ENCODE results near the gene PNPLA6. TPM values are rescaled to one million over a fixed set of nuclear protein-coding genes. Genes with fewer than 3 reads are reported as not detected.

The PNPLA6 gene
- total RNA-seq, 2 experiments from 2014 or later = 117 to 126 TPM

DNA sequence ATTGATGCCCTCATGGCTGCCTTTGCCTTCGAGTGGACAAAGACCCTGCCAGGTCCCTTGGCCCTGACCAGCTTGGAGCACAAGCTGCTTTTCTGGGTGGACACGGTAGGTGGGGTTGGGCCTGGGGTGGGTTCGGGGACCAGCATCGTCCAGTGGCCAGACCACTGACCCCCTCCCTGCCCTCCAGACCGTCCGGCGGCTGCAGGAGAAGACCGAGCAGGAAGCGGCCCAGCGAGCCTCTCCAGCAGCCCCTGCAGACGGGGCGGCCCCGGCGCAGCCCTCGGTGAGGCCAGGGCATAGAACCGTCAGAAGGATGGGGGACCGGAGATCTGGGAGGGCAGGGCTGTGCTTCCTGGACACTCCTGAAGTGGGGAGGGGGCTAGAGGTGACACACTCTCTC lies 70.8 kb downstream of the PNPLA6 start:
- Mint-ChIP-seq H3K27me3 (peaks cover 3% of the 10 kb centered on the region), H3K4me3 (no peak overlapping the region), H3K36me3 (ENCODE audit: low read depth) (no peaks in the 10 kb centered on the region), H3K27ac (no peak overlapping the region), H3K4me1 (peaks cover 12% of the 10 kb centered on the region), H3K9me3 (no peaks in the 10 kb centered on the region)
- ChIA-PET POLR2A (no interaction called here), CTCF (interaction anchor here (1.1 to 1.3 kb wide), 2 partner anchors 19 to 23 kb away, joined by 3 to 4 read pairs; partner anchors contain the start of genes PET100 and XAB2)
- DNase-seq = no peak

DNA sequence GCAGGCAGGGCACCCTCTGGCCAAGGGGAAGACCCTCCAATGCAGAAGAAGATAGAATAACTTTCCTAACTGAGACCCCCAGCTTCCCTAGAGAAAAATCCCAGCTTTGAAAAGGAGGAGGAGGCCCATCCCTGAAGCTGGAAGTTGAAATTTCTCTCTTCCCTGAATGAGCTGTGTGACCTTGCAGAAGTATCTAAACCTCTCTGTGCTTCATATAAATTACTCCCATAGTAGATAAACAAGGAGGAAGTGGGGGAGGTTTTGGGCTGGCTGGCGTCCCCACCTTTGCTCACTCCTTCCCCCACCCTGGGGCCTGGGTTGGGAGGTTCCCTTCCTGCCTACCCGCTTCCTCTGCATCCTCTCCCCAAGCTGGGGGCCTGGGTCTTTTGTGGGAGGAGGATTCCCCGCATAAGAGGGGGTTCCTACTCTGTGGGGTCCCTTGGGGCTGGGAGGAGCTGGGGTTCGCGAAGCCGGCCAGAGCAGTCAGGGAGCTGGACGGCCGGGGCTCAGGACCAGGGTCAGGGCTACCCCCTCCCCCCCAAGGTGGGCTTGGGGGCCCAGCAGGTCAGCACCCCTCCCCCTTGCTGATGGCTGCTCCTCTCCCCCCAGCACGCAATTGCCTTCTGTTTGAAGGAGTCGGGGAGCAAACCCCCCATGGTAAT lies 71.8 kb downstream of the PNPLA6 start:
- Mint-ChIP-seq H3K27me3 (peaks cover under 1% of the 10 kb centered on the region), H3K9me3 (no peaks in the 10 kb centered on the region), H3K36me3 (ENCODE audit: low read depth) (no peaks in the 10 kb centered on the region), H3K4me3 (no peak overlapping the region), H3K27ac (no peak overlapping the region), H3K4me1 (peaks cover 12% of the 10 kb centered on the region)
- ChIA-PET CTCF (interaction anchor here (0.6 to 1.0 kb wide), 2 partner anchors 17 to 104 kb away, joined by 3 to 4 read pairs; no protein-coding TSS in a partner anchor), POLR2A (no interaction called here)
- no peak for DNase-seq

DNA sequence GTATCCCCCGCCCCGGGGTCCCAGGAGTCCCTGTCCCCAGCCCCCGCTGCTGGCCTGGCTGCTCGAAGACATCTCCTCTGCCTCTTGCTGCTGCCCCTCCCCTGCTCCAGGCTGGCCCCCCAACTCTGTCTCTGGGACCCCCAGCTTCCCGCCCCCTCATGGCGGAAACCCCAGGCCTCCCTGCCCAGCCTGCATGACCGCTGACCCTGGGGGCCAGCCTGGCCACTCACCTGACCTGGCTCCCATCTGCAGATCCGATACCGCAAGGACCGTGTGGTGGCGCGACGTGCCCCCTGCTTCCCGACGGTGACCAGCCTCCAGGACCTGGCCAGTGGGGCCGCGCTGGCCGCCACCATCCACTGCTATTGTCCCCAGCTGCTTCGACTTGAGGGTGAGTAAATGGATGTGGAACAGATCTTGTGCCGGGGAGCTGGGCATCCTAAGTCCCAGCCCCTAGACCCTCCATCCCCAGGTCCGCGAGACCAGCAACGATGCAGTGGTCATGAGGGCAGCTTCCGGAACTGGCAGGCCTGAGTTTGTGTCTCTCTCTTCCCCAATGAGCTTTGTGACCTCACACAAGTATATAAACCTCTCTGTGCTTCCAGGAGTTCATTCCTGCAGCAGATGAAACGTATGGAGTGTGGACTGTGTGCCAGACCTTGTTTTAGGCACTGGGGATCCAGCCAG lies 72.5 kb downstream of the PNPLA6 start:
- Mint-ChIP-seq H3K4me1 (peaks cover 12% of the 10 kb centered on the region), H3K9me3 (no peaks in the 10 kb centered on the region), H3K36me3 (ENCODE audit: low read depth) (no peaks in the 10 kb centered on the region), H3K4me3 (no peak overlapping the region), H3K27me3 (no peaks in the 10 kb centered on the region), H3K27ac (no peak overlapping the region)
- CTCF ChIA-PET = interaction anchor here (1.0 to 1.2 kb wide), 2 partner anchors 16 to 73 kb away, joined by 3 to 5 read pairs; partner anchors contain the start of gene TRAPPC5
- POLR2A ChIA-PET = no interaction called here
- DNase-seq = no peak

DNA sequence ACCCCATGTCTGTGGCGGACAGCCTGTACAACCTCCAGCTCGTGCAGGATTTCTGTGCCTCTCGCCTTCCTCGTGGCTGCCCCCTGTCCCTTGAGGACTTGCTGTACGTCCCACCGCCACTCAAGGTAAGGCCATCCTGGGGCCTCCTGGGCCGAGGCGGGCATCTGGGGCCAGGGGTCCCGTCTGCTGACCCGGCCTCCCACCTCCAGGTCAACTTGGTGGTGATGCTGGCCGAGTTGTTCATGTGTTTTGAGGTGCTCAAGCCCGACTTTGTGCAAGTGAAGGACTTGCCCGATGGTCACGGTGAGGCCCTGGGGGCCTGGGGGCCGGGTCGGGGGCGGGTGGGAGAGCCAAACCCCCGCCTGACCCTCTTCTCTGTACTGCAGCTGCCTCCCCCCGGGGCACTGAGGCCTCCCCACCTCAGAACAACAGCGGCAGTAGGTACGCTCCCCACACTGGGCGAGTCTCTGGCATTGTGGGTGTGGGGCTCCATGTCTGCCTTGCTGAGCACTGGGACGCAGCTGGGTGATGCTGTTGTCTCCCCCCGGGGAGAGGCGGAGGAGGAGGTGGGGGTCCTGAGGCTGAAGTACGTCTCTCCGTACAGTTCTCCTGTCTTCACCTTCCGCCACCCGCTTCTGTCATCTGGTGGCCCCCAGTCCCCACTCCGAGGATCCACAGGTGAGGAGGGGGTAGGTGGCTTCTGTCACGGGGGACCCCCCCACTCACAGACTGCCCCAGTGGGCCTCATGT lies 75.1 kb downstream of the PNPLA6 start:
- no peak overlapping the region for H3K4me3 Mint-ChIP-seq

More for the DNA sequence above, 75.1 kb downstream of the PNPLA6 start:
- POLR2A ChIA-PET = no interaction called here
- DNase-seq = no peak
- CTCF ChIA-PET = no interaction called here
- Mint-ChIP-seq H3K27ac (no peak overlapping the region), H3K9me3 (no peaks in the 10 kb centered on the region), H3K36me3 (ENCODE audit: low read depth) (no peaks in the 10 kb centered on the region), H3K27me3 (no peaks in the 10 kb centered on the region), H3K4me1 (peaks cover 11% of the 10 kb centered on the region)

Other genes starting within 250 kb of the PNPLA6 start
- 1 to 10 TPM; 2.0 to 2.5 TPM for gene INSR, start 241.3 kb upstream of the PNPLA6 start, total RNA-seq
- gene ARHGEF18, start 186.8 kb upstream of the PNPLA6 start, total RNA-seq = 10 to 100 TPM; 78.3 to 88.2 TPM
- under 1 TPM; 0.46 to 0.67 TPM for gene PEX11G, start 46.7 kb upstream of the PNPLA6 start, total RNA-seq
- gene ZNF358, start 19.6 kb upstream of the PNPLA6 start, total RNA-seq = 1 to 10 TPM; 6.5 to 6.7 TPM
- 10 to 100 TPM; 13.2 to 14.8 TPM for gene MCOLN1, start 13.1 kb upstream of the PNPLA6 start, total RNA-seq
- under 1 TPM; 0.21 to 0.57 TPM for gene CAMSAP3, start 60.1 kb downstream of the PNPLA6 start, total RNA-seq
- gene XAB2, start 93.8 kb downstream of the PNPLA6 start, total RNA-seq = 10 to 100 TPM; 46.0 to 50.0 TPM
- 100 to 1,000 TPM; 108 to 169 TPM for gene PET100, start 94.1 kb downstream of the PNPLA6 start, total RNA-seq
- 1 to 10 TPM in 1 of 2 experiments, under 1 TPM in 1; 0.82 to 1.2 TPM for gene PCP2, start 98.0 kb downstream of the PNPLA6 start, total RNA-seq
- gene STXBP2, start 101.4 kb downstream of the PNPLA6 start, total RNA-seq = 100 to 1,000 TPM; 131 to 158 TPM
- gene RETN, start 133.3 kb downstream of the PNPLA6 start, total RNA-seq = not detected
- gene MCEMP1, start 141.4 kb downstream of the PNPLA6 start, total RNA-seq = not detected
- 100 to 1,000 TPM; 105 to 106 TPM for gene TRAPPC5, start 145.1 kb downstream of the PNPLA6 start, total RNA-seq
- under 1 TPM; 0.23 to 0.30 TPM for gene FCER2, start 166.4 kb downstream of the PNPLA6 start, total RNA-seq
- not detected for gene CLEC4G, start 196.4 kb downstream of the PNPLA6 start, total RNA-seq
- not detected for gene CD209, start 211.8 kb downstream of the PNPLA6 start, total RNA-seq
- not detected for gene CLEC4M, start 227.5 kb downstream of the PNPLA6 start, total RNA-seq